Stimulated activated CD4-positive, alpha-beta T cell treated with anti-CD3 and anti-CD28 coated beads, TNF-alpha, amount 100 ng/mL, for 48 hours (primary cell): ENCODE results near the gene ADIPOR2.
"Not testable (repeated sequence)": the region's sequence is repeated elsewhere in the genome, so short reads cannot be mapped to it uniquely, and the experiment has no call there.

Experiments
- DNase-seq, 3 donors: peaks; one replicate each; pipeline ENCODE4 v3.0.0-alpha.2; 2020; ENCODE audit warnings: low read depth in 3 of 3

The ADIPOR2 gene

DNA sequence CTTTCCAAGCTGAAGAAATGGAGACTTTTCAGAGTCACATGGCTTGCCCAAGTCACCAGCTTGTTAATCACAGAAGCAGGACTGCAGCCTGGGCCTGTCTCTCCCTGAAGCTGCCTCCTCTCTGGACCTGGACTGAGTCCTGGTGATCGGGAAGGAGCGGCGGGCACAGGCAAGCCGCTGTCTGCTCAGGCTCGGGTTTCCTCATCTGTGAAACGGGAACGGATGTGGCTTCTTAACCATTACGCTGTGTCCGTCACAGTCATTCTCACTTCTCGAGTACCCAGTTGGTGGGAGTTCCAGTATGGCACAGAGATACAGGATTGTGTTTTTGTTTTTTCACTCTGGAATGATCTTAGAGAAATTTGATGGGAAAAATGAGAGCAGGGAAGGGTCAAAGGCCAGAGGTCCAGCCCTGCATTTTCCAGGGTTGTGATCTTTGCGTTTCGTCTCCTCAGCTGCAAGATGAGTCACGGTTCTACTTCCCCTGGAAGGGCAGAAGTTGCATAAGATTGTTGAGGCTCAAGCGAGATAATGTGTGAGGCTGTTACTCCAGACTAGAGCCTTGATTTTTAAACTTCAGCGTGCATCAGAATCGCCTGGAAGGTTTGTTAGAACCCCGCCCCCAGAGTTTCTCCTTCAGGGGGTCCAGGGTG is 121.9 kb downstream of the ADIPOR2 start:
- no peak for DNase-seq

- no peak for DNase-seq
These were observed 123.4 kb downstream of the ADIPOR2 start for GRCh38 chr12:1814266-1814665.

DNA sequence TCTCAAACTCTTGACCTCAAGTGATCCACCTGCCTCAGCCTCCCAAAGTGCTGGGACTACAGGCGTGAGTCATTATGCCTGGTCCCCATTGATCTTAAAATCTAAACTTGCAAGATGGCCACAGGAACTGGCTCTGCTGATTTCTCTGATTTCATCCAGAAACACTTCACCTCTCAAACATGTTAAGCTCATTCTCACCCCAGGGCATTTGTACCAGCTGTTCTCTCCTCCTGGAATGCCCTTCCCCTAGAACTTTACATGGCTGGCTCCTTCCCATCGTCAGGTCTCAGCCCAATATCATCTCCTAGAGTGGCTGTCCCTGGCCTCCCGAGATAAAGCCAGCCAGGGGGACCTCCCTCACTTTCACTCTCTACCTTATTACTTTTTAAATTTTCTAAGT is 124.2 kb downstream of the ADIPOR2 start:
- DNase-seq = no peak

- DNase-seq = no peak
These were observed 125.2 kb downstream of the ADIPOR2 start for GRCh38 chr12:1815814-1816729.

DNA sequence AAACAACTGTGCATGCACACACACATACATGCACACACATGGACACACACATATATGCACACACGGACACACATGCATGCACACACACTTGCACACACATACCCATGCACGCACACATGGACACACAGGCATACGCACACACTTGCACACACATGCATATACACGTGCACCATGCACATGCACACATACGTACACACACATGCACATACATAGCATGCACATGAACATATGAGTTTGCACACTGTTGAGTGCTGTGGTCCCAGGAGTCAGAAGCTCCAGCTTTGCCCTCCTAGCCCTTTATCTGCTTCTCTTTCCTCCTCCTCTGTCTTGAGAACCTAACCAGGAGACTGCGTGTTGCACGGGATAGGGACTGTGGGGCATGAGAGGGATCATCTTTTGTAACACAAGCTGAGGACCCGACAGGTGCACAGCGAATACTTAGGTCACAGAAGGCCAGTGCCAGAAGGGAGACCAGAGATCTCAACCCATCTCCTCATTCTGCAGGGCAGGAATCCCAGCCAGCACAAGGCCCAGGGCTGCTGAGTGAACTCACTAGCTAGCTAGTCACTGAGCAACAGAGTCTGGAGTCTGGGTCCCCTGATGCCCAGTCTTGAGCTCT is 126.0 kb downstream of the ADIPOR2 start:
- DNase-seq = no peak

GRCh38 chr12:1817928-1818327 is 127.1 kb downstream of the ADIPOR2 start:
- not testable (repeated sequence) for DNase-seq

- no peak for DNase-seq
These were observed 128.2 kb downstream of the ADIPOR2 start for GRCh38 chr12:1819050-1819449.

- DNase-seq = no peak
These were observed 128.7 kb downstream of the ADIPOR2 start for GRCh38 chr12:1819571-1819970.

DNA sequence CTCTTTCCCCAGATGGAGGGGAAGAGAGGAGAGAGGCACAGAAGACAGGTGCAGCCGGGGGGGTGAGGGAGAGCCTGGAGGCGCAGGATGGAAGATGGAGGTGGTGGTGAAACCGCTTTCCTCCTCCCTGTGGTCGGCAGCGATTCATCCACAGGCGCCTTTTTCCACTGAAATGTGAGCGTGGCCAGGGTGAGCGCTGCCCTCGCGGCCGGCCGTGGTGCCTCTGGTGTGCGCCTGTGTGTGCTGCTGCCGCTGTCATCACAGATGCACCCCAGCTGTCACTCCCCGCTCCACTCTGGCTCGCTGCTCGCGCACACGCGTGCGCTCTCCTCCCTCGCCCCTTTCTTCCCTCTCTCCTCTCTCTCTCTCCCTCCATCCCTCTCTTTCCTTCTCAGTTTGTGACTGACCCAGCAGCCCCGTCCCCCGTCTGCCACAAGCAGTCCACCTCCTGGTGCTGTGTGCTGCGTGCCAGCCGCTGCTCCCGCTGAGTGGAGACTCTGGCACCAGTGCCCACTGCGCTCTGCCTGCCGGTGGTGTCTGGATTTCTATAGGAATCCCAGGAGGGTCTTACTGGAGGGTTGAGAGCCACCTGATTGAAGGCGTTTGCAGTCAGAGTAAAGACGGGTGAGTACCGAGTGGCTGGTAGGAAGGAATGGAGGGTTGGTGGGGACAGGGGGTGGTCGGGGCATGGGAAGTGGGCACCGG is 129.5 kb downstream of the ADIPOR2 start, which contains the start of gene LRTM2:
Gene LRTM2, plus strand, starts transcription at position 375 of the 705 bp plus-strand sequence. CDS start 7,584 bp downstream, outside the sequence.
- DNase-seq = no peak

- no peak for DNase-seq
These were observed 130.0 kb downstream of the ADIPOR2 start for GRCh38 chr12:1820896-1821291.

GRCh38 chr12:1821805-1822204 is 130.9 kb downstream of the ADIPOR2 start:
- no peak for DNase-seq

DNA sequence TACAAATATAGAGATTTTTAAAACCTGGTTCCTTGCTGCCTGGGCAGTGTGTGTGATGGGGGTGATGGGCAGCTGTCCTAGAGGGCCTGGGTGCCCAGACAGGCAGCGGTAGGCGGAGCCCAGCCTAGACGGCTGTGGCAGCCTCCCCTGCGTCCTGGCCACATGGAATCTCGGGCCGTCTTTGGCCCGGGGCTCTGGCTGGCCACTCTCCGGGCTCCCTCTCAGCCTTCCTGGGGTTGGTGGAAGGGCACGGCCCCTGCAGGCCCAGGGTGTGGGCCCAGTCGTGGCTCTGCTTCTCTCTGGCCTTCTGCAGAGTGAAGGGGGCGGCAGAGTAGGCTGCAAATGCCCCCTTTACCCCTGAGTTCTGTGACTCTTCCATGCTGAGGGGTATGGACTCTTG is 131.8 kb downstream of the ADIPOR2 start:
- DNase-seq = no peak

- no peak for DNase-seq
These were observed 132.4 kb downstream of the ADIPOR2 start for GRCh38 chr12:1823237-1823636.

- no peak for DNase-seq
These were observed 134.7 kb downstream of the ADIPOR2 start for GRCh38 chr12:1825382-1826102.

DNA sequence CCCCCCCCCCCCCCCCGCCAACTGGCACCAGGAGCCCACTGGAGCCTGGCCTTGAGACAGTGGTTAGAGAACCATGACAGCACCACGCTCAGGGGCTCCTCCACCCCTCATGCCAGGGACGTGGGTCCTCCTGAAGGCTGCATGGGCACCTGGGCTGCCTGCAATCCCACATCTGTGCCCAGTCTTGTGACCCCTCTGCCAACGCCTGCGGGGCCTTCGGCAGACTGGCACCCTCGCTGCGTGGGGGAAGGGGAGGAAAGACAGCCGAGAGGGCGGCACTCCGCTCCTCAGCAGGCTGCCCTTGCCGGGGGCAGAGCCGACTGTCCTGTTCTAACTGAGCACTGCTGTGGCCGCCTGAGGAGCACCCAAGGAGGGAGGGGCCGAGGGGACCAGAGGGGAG is 135.5 kb downstream of the ADIPOR2 start:
- DNase-seq = no peak

DNA sequence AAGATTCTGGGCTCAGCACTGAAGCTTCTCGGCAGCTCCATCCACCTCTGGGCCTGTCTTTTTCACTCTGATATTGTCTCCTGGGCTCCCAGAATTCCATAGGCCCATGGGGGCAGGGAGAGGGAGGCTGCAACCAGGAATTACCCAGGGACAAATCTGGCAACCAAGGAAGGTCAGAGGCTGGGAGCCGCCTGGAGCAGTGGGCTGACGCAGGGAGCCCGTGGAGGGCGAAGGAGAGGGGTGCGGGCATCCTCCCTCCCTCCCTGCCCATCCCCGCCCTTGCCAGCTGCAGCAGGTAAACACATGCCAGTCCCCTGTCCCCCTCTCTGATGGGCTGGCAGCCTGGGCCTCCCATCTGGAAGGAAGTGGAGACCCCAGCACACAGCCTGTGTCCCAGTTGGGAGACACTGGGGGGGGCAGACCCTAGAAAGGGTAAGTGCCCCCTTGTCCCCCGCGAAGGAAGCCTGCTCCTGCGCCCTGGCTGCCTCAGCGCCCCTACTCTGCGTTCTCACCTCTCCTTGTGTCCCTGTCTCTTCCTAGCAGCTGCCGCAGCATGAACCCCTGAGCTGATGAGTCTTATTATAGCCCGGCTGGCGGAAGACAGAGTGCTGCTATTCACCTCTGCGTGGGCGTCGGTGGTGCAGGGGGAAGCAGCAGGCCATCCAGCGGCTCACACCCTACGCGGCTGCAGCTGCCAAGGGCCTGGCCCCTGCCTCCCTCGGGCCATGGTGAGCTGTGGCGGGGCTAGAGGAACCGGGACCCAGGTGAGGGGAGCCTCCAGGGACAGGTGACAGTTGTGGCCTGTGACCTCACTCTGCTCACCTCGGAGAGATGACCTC is 136.2 kb downstream of the ADIPOR2 start:
- no peak for DNase-seq

GRCh38 chr12:1827826-1828805 is 137.2 kb downstream of the ADIPOR2 start:
- DNase-seq = no peak

GRCh38 chr12:1828856-1829255 is 138.0 kb downstream of the ADIPOR2 start:
- DNase-seq = no peak

GRCh38 chr12:1829306-1829900 is 138.5 kb downstream of the ADIPOR2 start:
- no peak for DNase-seq
